GM19238 (cell line): ENCODE measurements around the gene NKX1-1.

Experiments
- DNase-seq: peaks from one replicate; pipeline ENCODE4 v3.0.0; 2011; ENCODE audit warnings: low spot score; ENCODE audit not compliant: insufficient read length

Gene NKX1-1

DNA sequence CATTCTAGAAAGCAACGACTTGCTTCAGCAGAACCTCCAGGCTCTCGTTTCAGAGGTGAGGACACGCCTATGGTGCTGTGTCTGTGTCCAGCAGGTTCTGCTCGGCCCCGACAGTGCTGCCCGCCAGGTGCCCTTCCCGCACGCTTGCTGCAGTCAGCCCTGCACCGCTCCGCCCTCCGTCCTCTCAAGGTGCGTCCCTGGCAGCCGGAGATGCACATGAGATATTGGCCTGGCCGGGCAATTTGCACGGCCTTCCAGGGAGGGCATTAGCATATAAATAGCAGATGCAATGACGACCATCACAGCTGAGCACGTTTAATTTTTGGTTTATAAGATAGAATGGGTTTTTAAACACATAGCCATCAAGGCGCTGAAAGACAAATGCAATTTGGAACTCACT, 44.8 kb downstream of the NKX1-1 start:
- DNase-seq: no peak

DNA sequence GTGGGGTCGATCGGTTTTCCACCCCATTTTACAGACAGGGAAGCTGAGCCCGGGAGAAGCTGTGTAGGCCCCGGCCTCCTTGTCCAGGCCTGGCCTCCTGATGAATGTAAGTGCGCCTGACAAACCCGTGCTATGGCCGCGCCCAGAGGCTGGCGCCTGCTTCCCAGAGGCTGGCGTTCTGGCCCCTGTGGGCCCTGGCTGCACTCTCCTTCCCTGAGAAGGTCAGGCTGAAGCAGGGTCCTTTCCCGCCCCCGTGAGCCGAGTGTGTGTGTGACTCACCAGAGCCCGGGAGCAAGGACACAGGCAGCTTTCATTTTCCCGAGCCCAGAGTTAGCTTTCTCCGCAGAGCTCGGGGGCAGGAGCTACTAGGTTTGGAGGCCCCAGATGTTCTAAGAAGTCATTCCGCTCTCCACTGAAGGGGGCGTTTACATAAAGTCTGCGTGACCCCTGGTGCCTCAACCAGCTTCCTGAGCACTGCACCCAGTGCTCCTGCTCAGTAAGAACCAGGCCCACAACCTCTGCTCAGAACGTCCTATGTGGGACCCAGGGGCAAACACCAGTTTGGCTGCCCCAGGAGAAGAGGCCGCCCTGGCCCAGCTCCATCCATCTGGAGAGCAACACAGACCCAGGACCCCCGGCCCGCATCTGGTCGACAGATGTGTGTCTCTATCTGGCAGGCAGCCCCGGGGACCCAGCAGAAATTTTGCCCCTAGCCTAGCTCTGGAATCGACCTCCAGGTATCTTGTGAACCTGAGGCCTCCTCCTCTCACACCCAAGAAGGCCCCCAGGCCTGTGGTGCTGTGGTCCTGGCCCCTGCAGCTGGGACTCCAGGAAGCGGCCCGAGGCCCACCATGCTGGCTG, 45.6 kb downstream of the NKX1-1 start:
- DNase-seq: no peak

DNA sequence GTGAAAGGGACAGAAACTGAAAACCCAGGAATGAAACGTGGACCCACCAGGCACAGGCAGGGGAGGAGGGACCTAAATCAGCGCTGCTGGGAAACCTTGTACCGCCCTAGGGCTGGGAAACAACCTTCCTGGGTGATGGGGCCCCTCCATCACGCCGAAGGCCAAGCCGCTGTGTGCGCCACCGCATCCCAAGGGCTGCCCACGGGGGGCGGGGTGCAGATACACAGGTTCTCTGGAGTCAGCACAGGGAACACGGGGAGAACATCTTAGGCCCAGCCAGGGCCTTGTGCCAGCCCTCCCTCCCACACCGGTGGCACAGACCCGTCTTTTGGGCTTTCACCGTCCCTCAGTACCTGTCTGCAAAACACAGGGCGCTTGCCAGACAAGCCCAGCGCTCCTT, 46.3 kb downstream of the NKX1-1 start:
- DNase-seq: no peak

DNA sequence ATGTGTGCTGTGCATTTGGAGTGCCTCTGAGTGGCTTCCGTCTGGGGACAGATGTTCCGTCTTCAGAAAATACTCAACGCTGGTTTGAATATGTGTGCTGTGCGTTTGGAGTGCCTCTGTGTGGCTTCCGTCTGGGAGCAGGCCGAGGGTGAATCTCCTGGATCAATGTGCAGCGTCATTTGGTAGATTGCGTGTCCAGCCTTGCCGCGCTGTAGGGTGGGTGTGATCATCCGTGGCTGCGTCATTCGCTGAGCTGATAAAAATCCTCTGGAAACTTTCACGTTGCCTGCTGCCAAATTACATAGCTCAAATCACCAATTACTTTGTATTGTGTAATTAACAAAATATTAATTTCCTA, 47.1 kb downstream of the NKX1-1 start:
- no peak for DNase-seq

DNA sequence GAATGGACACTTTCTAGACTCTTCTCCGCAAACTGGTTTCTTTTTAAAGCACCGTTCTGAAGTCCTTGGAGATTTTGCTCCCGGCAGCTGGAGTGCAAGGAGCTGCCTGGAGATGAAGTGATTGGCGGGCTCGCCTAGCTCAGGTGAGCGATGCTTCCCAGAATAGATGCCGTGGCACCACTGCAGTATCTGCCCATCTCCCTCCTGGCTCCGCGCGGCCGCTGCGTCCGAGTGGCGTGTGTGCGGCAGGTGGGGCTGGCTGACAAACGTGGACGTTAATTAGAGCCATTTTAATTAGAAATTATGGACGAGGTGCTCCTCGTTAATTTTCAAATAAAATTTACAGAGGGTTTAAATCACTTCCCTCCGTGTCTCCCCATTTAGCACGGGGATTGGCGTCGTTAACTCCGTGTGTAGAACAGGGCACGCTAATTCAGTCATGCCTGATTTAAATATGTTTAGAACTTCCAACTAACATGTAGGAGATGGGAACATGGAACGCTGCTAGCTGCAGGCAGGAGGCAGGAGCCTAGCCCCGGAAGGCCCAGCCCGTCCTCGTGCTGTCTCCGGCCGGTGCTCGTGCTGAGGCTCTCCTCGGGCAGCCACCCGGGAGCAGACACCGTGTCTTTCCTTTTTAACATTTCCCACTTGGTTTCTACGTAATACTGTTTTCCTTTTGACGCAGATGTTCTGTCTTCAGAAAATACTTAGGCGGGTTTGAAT, 47.7 kb downstream of the NKX1-1 start:
- no peak for DNase-seq

DNA sequence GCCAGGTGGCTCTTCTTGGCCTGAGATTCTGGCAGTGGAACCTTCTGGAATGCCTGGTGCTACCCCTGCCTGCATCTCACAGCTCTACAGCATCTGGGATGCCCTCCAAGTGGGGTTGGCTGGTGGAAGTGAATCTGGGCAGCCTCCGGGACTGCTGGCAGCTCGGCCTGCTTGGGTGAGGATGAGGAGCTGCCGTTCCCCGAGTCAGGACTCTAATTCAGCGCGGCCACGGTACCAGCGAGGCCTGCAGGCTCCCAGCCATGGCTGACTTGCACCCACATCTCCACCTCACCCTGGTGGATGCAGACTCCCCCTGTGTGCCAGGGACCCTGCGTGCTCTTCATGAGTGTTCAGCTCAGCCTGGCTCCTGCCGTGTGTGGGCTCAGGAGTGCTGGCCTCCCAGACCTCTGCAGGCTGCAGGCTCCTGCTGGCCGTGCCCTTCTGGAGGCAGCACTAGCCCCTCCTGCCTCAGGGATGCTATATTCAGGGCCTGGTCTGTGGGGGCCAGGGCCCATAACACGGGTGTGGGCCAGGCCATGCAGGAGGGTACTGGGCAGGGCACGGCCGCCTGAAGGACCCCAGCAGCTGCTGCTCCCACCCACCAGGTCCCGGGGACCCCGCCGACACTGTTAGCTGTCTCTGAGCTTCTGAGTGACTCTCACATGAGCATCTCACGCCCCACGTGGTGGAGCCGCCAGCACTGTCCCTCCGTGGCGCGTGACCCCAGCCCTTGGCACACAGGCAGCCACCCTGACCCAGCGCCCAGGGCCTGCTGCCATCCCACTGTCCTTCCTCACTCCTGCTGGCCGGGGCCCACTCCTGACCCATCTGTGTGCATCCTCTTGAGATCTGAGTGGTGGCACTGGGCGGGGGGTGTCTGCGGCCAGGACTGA, 48.6 kb downstream of the NKX1-1 start:
- DNase-seq: no peak

DNA sequence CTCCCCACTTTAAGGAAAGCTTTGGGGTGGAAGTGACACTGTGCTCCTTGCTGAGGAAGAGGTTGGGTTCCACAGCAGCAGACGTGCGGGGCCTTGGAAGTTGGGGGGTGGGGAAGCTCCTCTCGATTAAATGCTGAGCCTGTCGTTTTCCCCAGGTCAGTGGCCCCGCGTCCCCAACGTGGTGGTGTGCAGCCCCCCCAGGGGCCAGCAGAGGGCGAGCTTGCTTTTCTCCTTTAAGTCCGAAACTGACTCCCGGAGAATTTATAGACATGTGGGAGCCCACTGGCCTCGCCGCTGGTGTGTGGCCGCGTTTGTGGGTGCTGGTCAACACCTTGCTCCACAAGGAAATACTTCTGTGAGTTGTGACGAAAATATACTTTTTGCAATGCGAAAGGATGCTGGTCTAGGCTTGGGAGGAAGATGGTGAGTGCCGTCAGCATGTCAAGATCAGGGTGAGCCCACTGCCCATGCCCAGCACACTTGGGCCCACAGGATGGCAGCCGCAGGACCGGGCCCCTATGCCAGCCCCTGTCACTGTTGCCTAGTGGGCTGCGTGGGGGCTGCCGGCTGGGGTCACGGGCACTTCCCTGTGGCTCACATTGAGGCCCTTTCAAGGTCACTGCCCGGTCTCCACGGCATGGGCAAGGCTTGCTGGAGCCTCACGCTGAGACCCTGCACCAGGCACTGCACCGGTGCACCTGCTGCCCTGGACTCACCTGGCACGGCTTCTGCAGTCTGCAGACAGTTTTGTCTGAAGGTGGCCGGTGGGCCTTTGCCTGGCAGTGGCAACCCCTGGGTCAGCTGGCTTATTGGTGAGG, 49.9 kb downstream of the NKX1-1 start:
- peak; percentile 69 for DNase-seq

DNA sequence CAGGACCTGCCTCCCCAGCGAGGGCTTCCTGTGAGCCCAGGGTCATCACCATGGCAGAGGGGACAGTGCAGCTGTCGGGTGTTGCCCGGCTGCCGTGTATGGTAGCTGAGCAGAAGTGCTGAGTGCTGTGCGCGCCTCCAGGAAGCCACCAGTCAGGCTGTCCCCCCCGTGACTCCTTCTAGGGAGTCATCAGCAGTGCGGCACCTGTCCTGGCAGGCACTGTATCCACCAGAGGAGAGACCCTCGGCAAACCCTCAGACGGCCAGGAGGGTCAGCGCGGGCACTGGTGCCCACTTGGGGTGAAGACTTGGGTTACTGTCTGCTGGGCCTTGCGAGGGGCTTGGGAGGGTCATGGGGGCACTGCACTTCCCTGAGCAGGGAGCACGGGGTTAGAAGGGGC, 50.9 kb downstream of the NKX1-1 start:
- no peak for DNase-seq

DNA sequence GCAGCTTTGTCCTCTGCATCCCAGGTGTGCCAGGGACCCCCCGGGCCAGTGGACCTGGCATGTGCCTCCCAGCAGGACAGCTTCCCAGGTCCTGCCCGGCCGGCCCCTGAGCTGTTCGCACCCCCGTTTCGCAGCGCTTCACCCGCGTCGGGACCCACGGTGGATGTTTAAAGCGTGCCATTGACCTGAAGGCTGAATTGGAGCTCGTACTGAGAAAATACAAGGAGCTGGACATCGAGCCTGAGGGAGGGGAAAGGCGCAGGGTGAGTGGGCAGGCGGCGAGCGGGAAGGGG, 51.3 kb downstream of the NKX1-1 start:
- no peak for DNase-seq

DNA sequence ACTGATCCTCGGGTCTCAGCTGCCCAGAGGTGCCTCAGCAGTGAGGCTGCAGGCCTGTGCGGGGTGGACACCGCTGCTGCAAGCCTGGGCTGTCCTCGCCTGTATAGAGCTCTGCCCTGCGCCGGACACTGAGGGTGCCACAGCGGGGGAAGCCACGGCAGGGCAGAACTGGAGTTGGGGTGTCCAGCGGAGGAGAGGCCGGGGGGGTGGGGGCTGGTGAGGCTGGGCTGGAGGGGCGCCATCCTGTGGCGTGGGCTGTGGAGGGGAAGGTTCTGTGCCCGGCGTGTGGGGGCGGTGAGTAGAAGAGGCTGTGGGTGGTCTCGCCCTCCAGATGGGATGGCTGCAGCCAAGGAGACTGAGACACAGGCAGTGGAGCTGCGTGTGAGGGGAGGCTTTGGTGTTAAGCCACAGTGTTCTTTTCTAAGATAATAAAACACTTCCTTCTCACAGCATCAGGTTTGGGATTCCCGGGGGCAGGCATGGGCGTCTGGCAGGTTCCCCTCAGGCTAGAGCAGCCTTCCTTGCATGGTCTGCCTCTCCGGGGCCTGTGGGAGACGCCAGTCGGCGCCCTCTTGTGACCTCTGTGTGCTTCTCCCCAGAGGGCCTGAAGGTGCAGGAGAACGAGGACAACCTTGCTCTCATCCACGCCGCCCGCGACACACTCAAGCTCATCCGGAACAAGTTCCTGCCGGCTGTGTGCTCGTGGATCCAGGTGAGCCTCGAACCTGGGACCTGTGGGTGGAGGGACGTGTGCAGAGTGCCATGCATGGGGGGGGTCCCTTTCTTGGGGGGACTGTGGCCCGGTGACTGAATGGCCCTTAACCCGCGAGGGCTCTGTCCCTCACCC, 51.9 kb downstream of the NKX1-1 start:
- no peak for DNase-seq

DNA sequence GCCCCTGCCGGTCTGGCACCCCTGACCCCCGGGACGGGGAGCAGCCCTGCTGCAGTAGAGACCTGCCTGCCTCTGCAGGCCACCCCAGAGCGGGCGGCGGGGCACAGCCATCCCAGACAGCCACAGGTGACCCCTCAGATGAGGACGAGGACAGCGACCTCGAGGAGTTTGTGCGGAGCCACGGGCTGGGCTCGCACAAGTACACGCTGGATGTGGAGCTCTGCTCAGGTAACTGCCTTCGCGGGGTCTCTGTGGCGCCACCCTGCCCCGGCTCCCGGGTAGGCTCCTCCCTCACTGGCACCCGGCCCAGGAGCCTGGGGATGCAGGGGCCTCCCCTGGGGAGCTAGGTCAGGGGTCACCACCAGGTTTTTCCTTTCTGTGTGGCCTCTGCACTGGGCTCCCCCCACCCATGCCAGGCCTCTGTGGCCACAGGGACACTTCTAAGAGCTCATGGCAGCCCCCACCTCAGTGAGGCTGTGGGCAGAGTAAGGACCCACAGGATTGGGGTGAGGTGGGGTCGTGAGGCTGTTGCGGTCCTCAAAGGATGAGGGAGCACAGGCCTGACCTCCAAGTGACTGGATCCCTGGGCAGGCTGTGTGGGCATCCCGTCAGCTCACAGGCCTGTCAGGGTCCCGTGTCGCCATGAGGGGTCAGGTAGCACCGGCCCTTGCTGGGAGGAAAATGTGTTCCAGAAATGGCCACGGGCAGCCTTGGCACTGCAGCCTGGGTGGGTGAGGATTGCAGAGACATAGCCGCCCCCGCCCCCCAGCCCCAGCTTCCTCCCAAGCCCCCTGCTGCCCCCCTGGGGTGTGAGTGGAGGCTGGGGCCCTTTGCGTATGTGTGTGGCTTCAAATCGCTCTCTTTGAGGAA, 52.8 kb downstream of the NKX1-1 start:
- DNase-seq: no peak
